Activated CD8-positive, alpha-beta memory T cell treated with anti-CD3 and anti-CD28 coated beads for 36 hours (primary cell): ENCODE measurements around the gene RABGAP1L. TPM values are rescaled to one million over a fixed set of nuclear protein-coding genes. Genes with fewer than 3 reads are reported as not detected.

ENCODE experiments used
- CTCF ChIA-PET: fragments of 350-600 bp; sonication (Branson Sonifier 250); formaldehyde crosslinking; loops from one replicate; lab custom pipeline; 2021; ENCODE audit warnings: antibody characterized with exemption; lab: Charles Lee
- POLR2A ChIA-PET: fragments of 350-600 bp; sonication (Branson Sonifier 250); formaldehyde crosslinking; loops from one replicate; lab custom pipeline; 2021; ENCODE audit warnings: antibody characterized with exemption; lab: Charles Lee
- total RNA-seq, 2 experiments: library from RNA; stranded (reverse); gene quantifications; one replicate each; pipeline ENCODE4 v1.2.3, GENCODE V29; 2021

RABGAP1L gene
- total RNA-seq, 2 experiments from 2014 or later, result 31.8 to 33.4 TPM

DNA sequence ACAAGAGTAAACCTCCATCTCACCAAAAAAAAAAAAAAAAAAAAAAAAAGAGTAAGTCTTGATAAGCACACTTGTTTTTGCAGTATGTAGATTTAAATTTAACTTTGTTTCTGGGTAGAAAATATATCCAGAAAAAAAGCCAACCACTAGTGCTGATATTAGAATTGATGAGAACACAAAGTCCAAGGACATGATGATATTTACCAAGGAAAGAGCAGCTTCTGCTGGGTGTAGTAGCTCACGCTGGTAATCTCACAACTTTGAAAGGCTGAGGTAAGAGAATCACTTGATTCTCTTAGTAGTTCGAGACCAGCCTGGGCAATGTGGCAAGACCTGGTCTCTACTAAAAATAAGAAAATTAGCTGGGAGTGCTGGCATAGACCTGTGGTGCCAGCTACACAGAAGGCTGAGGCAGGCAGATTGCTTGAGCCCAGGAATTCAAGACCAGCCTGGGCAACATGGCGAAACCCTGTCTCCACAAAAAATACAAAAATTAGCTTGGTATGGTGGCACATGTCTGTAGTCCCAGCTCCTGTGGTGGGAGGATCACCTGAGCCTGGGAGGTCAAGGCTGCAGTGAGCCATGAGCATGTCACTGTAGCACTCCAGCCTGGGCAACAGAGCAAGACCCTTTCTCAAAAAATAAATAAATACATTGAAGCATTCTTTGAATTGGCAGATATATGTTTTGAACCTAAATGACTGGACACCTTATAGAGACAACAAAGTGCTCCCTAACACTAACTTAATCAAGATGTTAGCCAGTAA, 776.8 kb downstream of the RABGAP1L start:
- POLR2A ChIA-PET, result no interaction called here

DNA sequence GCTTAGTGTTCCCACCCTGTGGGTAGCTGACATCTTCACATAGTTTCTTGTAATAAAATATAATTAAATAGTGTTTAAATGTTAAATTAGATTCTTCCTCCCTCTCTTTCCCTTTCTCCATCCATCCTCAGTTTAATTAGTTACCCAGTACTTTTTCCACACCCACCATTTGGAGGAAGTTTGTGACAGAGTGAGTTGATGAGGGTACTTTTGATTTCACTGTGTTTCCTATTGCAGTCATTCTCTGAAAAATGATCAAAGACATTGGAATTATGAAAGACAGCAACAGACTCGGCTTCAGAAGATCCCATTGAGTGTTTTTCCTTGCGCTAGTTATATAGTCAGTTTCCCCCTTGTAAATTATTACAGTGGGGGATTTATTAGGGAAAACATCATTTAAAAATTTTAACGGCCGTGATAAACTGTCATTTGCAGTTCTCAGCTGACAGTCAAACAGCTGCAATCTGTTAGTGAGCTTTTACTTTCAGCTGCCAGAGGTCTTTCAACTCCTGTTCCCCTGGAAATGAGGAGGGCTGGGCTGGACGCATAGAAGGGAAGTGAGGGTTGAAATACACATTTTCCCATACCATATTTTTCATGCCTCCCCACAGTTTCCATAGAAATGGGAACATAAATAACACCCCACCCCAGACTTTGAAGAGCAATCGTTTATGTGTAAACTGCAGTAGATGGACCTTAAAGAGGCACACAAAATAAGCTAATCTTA, 779.1 kb downstream of the RABGAP1L start:
- CTCF ChIA-PET, result interaction anchor here (1.0 kb wide), 1 partner anchor 17 kb away, joined by 3 read pairs; no protein-coding TSS in a partner anchor

More for the DNA sequence above, 776.8 kb downstream of the RABGAP1L start:
- CTCF ChIA-PET, result interaction anchor here (0.8 kb wide), 1 partner anchor 898 kb away, joined by 3 read pairs; no protein-coding TSS in a partner anchor

DNA sequence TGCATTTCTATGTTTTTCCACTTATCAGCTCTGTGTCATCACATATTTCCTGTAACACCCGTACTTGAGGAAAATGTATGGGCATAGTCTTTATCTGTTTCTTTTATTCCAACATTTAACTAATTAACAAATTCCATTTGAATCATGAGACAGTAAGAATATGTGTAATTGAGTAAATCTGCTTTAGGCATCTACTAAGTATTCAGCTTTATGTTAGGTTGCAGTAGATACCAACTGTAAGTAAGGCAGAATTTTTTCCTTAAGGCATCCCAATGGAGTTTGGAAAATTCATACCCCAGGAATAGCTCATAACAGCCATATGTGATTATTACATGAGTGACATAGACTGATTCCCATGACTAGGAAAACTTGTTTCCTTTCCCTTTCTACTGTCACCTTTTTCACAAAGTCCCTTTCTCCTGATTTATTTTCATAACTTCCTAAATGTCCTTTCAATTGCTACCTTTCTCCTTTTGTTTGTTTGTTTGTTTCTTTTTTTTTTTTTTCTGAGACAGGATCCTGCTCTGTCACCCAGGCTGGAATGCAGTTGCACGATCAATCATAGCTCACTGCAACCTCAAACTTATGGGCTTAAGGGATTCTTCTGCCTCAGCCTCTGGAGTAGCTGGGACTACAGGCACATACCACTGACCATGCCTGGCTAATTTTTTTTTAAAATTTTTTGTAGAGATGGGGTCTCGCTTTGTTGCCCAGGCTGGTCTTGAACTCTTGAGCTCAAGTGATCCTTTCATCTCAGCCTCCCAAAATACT, 780.6 kb downstream of the RABGAP1L start:
- ChIA-PET POLR2A (no interaction called here), CTCF (interaction anchor here (0.8 kb wide), 1 partner anchor 27 kb away, joined by 3 read pairs; no protein-coding TSS in a partner anchor)

More for the DNA sequence above, 779.1 kb downstream of the RABGAP1L start:
- POLR2A ChIA-PET, result no interaction called here

DNA sequence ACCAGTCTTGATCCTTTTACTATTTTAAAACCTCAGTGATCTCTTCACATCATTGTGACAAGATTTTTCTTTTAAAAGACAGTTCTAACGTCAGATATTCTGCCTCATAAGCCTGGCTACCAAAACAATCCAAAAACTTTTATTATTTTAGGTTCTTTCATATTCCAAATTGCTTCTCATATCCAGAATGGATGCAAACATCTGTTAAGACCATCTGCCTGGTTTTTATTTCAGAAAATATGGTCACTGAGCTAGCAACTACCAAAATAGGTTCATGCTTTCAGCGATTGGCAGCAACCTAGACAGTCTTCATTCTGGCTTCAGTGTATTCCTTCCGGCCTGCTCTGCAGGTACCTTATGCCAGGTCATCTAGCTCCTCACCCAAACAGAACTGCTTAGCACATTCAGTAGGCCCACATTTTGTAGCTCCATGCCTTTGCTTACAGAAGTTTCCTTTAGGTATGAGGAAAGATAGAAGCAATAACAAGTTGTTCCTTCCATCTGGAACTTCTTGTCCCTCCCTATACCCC, 781.4 kb downstream of the RABGAP1L start:
- ChIA-PET POLR2A (no interaction called here), CTCF (no interaction called here)

DNA sequence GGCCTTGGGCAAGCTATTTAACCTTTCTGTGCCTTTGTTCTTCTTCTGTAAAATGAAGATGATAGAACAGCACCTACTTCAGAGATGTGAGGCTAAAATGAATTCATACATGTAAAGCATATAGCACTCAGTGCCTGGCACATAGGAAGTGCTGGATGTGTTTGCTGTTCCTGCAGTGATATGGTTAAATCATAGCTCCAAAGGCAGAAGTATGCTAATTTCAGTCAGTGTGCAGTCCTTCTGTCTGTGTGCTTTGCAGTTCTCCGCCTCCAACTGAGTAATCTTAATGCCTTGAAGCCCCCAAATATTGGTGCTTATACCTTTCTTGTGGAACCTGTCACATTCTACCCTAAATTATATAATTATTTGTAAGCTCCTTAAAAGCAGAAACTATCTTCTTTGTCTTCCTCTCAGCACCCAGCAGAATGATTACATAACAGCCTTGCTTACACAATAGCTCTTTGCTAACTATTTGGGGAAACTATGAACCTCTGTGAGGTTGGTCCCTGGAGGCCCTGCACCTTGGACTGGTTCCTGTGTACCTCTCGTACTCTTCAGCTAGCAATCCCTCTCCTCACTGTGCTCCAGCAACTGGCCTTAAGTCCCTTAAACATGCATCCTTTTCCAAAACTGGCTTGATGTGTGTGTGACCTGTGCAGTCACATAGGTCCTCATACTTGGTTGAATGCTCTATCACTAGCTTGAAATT, 783.4 kb downstream of the RABGAP1L start:
- ChIA-PET CTCF (interaction anchor here (0.6 kb wide), 1 partner anchor 17 kb away, joined by 3 read pairs; no protein-coding TSS in a partner anchor), POLR2A (interaction anchor here (0.8 kb wide), 1 partner anchor 30 kb away, joined by 4 read pairs; no protein-coding TSS in a partner anchor)

DNA sequence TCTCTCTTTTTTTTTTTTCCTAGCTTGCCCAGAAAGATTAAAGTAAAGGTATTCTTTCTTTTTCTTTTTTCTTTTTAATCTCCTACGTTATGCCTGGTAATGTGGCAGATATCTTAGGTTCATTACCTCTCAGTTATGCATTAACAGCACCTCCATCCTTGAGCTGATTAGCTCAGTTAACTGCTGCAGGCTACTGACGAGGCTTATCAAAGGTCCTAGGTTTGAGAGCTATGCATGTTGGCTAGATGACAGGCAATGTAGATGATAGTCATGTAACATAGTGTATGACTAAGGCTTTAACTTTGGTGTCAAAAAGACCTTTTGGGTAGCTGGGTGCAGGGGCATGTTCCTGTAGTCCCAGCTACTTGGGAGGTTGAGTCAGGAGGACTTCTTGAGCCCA, 786.7 kb downstream of the RABGAP1L start:
- ChIA-PET CTCF (interaction anchor here (1.2 kb wide), 1 partner anchor 47 kb away, joined by 4 read pairs; no protein-coding TSS in a partner anchor), POLR2A (no interaction called here)

DNA sequence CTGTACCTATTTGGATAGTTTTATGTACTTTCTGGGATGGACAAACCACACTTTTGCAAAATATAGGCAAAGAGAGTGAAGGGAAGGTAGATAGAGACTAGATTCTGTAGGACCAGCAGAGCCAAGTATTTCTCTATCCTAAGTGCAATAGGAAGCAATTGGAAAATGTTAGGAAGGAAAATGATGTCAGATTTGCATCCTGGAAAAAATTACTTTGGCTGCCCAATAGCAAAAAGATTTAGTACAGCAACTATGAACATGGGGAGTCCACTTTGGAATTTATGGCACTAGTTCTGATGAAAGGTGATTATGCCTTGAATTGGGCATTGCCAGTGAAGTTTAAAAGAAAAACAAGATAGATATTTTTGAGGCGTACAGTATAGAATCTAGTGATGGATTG, 789.7 kb downstream of the RABGAP1L start:
- ChIA-PET CTCF (no interaction called here), POLR2A (no interaction called here)

DNA sequence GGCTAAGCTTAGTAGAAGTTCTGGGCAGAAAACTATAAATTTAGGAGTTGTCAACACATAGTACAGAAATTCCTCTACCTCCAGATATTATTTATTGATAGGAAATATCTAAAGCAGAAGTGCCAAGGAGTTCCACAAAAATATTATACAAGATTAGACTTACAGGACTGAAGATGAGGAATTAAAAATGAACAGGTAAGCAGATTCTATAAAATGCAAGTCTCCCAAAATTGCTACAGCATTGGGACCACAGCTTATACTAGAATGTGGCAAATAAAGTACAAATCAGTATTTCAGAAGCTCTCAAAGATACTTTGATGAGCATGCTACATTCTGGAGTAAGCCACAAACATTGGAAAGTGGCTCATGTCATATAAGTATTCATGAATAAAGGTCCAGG, 790.3 kb downstream of the RABGAP1L start:
- CTCF ChIA-PET, result interaction anchor here (0.6 kb wide), 1 partner anchor 657 kb away, joined by 4 read pairs; no protein-coding TSS in a partner anchor
- POLR2A ChIA-PET, result no interaction called here

DNA sequence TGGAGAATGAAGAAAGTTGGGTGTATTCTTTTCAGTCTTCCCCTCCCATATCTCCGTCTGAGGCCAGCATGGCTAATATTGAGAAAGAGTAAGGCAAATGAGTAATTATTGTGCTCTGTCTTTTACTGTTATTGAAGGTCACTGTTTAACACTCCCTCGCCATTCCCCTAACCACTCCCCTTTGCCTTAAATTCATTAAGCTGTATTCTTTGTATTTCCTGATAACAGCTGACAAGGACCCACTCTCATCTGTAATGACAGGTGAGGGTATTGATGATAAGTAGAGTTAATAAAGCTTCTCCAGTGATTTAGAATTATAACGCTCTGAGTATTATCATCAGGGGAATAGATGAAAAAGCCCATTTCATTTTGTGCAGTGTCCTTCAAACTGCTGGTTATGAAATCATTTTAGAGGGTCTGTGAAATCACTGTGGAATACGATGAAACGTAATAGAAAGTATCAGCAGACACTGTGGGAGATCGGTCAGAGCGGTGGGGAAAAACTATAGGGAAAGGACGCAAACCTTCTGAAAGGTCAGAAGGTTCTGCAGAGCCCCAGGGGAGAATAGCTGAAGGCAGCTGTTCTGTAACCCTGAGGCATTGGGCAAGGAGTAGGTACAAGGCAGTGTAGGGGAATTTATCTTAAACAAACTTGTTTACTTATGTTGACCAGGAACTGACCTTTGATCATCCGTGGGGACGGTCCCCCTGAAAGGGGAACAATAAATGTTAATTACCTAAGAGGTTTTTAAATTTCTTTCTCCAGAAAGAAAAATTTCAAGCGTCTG, 794.2 kb downstream of the RABGAP1L start:
- CTCF ChIA-PET, result no interaction called here
- POLR2A ChIA-PET, result no interaction called here

DNA sequence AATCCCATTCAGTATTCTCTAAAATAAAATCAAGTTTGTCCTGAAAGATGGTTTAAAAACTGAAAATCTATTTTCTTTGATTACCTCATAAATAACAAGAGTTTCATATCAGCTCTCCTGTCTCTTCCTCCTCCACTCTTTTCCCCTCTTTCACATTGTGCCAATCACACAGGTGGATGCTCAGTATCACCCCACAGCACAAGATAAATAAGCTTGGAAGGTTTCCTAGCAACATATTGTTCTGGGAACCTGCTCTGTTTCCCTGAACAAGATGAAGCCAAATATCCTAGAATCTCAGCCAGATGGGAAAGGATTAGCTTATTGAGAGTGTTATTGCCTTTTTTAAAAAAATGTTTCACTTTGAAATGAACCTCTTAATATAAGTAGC, 794.7 kb downstream of the RABGAP1L start:
- POLR2A ChIA-PET, result no interaction called here
- CTCF ChIA-PET, result no interaction called here

DNA sequence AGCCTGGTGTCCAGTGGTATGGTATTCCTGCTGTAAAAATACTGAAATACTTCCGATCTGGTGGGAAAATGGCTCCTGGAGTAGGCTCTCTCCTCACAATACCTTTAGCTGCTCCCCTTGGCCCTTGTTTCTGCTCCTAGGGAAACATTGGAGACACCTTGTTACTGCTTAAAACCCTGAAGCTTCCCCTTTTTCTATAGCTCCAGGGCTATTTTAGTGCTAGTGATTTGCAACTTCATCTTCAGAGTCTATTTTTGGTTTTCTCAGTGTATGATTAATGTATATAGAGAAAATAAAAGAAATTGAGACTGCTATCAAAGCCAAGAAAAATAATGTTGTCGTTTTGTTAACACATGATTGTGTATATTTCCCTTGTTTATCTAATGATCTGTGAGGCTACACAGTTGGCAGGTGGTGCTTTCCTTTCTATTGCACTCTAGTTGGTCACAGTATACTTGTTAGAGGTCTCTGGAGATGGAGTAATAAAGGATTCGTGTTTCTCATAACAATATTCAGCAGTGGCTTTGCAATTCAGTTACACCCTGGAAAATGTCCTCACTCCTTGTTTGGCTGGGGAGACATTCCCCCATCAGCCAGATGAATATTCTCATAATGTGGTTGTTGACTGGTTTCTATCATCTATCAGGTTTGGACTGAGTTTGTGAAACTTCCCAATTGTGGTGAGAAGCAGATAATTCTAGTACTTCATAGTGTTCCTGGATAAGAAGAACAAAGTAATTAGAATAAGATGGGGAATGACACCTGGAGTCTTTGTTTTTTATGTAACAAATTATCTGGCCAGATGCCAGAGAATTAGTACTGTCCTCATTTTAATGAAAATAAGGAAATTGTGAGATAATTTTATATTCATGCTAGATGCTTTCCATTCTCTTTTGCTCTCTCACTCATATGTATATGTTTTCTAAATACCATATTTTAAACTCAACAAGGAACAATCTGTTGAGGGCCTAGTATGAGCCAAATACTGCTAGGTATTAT, 795.6 kb downstream of the RABGAP1L start:
- ChIA-PET POLR2A (no interaction called here), CTCF (no interaction called here)

DNA sequence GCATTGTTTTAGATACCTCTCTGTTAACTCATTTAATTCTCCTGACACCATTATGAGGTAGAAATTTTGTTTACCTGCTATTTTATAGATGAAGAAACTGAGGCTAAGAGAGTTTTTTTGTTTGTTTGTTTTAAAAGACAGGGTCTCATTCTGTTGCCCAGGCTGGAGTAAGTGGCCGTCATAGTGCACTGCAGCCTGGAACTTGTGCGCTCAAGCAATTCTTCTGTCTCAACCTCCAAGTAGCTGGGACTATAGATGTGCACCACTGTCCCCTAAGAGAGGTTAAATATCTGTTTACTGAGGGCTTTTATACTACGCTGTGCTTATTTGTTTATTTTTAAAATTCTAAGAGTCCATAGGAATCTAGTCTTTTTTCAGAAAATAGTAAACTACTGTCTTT, 796.8 kb downstream of the RABGAP1L start:
- CTCF ChIA-PET, result no interaction called here
- POLR2A ChIA-PET, result no interaction called here

DNA sequence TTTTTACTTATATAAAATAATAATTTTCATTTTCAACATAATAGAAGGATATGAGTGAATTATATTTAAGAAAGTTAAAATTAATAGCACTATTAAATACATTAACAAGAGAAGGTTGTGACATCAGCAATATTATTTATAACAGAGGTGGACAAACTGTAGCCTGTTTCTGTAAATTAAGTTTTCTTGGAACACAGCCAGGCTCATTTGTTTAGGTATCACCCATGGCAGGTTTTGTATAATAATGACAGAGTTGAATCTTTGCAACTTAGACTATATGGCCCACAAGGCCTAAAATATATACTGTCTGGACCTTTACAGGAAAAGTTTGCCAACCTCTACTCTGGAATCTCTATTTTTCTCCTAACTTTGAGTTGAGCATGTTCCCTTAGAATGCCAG, 797.7 kb downstream of the RABGAP1L start:
- POLR2A ChIA-PET, result no interaction called here
- CTCF ChIA-PET, result interaction anchor here (0.7 kb wide), 1 partner anchor 44 kb away, joined by 4 read pairs; no protein-coding TSS in a partner anchor

DNA sequence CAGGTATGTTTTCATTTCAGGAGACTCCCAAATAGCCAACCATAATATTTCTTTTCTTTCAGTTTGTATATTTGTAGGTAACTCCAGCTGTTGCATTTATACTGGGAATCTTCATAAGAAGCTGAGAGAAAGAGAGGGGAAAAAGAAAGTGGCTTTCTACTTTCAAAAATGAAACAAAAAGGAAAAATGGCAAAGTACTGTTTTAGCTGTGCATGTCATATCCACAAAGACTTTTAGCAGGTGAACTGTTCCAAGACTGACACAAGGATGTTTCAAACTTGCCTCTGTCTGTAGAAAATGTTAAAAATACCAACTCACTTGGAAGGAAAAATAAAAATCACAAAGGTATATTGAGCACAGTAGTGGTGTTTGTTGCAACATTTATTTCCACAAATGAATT, 798.5 kb downstream of the RABGAP1L start:
- ChIA-PET CTCF (interaction anchor here (0.7 kb wide), 1 partner anchor 119 kb away, joined by 3 read pairs; no protein-coding TSS in a partner anchor), POLR2A (no interaction called here)

DNA sequence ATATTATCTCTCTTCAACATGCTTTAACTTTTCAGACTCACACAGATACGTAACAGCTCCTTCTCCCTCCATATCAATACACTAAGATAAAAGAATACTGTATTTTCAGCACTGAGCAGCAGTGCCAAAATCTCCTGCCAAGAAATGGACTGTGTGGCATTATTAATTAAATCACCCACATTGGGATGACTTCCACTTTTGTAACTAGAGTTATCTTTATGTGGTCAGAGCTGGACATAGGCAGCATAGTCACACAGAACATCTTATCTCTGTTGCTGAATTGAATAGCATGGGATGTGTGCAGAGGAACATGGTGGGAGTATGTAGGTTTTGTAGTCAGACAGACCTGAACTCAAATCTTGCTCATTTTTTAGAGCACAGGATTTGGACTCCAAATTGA, 799.1 kb downstream of the RABGAP1L start:
- CTCF ChIA-PET, result no interaction called here

DNA sequence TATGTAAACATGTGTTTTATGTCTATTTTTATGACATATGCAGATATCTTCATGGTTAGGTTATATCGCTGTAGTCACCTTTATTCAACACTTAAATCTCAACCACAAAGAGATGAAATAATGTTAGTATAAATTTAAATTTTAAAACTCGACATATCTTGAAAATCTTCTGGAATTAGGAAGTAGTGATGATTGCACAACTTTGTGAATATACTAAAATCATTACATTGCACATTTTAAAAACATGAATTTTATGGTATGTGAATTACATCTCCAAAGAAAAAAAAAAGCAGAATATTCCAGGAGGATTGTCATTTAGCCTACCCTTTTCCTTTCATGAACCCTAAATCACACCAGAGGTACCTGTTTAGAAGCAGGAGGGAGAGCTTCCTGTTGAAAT, 801.0 kb downstream of the RABGAP1L start:
- ChIA-PET CTCF (no interaction called here), POLR2A (no interaction called here)

More for the DNA sequence above, 799.1 kb downstream of the RABGAP1L start:
- POLR2A ChIA-PET, result no interaction called here
